Hippocampal formation (tissue), 2 donors: ENCODE results near the gene RNU6-9.

Source experiments
- DNase-seq, 2 donors: peaks; one replicate each; lab custom pipeline; 2025; lab: John Stamatoyannopoulos, UW

The RNU6-9 gene

DNA sequence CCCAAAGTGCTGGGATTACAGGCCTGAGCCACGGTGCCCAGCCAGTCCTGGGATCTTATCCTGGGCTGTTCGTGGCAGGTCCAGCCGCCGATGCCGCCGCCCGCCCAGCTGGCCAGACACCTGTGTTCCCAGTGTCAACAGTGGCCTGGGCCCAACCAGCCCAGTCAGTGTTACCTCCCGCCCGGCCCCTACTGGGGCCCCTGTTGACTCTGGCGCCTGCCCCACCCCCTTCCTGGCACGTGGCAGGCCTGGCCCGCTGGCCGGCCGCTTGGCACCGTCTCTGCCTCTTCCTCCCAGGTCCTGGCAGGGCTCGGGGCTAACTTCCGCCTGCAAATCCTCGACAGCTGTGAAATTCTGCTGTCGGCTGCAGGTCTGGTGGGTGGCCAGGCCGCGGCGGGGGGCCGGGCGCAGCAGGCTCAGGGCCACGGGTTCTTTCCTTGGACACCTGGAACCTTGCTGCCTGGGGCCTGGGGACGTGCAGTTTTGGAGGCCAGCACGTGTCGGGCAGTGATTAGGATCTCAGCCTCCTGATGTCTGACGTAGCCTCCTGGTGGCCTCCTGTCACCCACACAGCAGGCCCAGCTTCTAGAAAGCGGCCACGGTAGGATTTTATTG, 41.7 kb downstream of the RNU6-9 start:
- peak in 1 of 2 donors; percentile 56 for DNase-seq

DNA sequence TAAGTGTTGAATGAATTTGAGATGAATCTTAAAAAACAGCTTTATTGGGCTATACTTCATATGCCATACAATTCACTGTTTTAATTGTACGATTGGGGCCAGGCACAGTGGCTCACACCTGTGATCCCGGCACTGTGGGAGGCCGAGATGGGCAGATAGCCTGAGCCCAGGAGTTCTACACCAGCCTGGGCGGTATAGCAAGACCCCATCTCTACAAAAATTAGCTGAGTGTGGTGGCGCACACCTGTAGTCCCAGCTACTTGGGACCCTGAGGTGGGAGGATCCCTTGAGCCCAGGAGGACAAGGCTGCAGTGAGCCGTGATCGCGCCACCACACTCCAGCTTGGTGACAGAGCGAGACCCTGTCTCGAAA, 42.9 kb downstream of the RNU6-9 start:
- no peak for DNase-seq

DNA sequence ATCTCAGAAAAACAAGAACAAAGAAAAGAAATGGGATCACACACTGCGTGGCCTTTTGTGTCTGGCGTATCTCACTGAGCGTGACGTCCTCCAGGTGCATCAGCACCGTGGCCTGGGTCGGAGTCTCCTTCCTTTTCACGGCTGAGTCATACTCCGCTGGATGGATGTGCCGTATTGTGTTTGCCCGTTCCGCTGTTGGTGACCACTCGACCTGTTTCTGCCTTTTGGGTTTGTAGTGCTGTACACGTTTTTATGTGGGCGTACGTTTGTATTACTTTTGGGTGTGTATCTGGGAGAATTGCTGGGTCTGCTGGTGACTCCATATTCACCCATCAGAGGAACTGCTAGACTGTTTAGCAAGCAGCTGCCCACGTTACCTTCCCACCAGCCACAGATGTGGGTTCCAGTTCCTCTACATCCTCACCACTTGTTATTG, 44.0 kb downstream of the RNU6-9 start:
- DNase-seq, result no peak

DNA sequence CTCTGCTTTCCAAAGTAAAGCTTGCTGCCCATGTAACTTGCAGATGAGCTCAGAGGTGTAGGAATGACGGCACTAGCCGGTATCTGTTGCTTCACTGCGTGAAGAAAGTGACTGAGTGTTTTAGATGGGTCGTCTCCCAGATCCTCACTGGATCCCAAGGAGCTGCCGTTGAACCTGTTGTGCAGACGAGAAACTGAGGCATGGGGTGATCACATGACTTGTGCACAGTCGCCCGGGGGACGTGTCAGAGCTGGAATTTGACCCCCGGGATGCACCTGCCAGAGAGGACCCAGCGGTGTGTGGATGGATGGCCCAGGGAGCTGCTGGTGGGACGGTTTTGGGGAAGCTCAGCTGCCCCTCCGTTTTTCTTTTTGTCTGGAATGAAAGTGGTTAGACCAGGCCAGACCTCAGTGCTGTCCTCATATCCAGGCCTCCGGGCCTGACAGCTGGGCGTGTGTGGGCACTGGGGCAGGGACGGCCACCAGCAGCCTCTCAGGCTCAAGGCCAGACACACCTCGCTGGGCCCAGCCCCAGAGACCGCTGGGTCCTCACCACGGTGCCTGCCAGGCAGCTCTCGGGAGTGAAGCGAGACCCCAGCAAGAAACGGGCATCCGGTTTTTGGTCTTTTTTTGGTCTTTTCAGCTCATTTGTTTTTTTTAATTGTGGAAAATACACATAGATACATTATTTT, 45.1 kb downstream of the RNU6-9 start:
- no peak for DNase-seq

DNA sequence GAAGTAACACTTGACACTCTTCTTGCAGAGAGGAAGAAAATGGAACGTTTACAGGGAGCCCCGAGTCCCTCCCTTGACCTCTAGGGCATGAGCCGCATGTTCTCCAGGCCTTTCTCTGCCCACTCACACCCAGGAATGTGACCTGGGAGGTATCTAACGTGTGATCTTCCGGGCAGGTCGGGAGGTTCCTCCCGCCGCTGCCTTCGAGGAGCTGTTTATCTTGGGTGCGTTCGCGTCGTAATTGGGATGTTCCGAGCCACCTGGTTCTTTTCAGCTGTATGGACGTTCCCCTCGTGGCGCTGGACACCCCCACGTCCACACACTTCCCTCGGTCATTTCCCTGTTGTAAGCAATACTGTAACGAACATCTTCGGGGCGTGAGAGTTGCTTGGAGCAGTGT, 46.2 kb downstream of the RNU6-9 start:
- no peak for DNase-seq

DNA sequence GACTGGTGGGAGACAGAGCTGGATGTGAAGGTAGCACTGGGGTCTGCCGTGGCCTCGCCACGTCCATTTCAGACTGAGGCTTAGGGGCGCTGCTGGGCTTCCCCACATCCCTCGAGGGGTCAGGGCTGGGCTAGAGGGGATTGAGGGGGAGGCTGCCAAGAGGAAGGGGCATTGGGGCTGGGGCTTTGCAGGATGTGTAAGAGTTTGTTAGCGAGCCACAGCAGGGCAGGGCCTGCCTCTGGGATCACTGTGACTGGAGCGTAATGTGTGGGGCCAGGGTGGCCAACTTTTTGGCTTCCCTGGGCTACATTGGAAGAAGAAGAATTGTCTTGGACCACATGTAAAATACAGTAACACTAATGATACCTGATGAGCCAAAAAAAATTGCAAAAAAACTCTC, 46.6 kb downstream of the RNU6-9 start:
- DNase-seq, result no peak

DNA sequence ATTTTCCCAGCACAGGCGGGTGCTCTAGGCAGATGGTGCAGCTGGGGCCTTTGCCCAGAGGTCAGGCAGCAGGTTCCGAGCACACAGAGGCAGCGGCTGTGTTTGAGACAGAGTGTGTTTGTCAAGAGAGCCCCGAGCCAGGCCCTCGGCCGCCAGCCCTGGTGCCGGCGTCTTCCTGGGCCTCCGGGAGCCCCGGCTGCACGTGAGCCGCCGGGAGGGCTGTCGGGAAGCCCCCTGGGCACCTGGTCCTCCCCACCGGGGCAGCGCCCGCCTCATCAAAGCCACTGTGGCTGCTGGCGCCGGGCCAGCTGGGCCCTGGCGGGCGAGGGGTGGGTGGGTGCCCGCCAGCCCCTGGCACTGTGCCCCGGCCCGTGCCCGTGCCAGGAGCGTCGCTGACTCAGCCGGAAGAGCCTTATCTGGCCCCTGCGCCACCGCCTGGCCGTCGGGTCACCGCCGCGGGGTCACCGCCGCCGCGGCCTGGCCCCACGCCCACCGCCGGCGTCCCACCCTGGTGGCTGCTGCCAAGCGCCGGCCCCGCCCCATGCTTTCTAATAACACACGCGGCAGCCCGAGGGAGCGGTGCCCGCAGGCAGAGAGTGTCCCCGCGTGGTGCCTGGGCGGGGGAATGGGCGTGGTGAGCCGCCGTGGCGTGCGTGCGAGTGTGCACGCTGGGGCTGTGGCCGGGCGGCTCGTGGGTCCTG, 47.5 kb downstream of the RNU6-9 start:
- peak; percentile 47 to 51 for DNase-seq

DNA sequence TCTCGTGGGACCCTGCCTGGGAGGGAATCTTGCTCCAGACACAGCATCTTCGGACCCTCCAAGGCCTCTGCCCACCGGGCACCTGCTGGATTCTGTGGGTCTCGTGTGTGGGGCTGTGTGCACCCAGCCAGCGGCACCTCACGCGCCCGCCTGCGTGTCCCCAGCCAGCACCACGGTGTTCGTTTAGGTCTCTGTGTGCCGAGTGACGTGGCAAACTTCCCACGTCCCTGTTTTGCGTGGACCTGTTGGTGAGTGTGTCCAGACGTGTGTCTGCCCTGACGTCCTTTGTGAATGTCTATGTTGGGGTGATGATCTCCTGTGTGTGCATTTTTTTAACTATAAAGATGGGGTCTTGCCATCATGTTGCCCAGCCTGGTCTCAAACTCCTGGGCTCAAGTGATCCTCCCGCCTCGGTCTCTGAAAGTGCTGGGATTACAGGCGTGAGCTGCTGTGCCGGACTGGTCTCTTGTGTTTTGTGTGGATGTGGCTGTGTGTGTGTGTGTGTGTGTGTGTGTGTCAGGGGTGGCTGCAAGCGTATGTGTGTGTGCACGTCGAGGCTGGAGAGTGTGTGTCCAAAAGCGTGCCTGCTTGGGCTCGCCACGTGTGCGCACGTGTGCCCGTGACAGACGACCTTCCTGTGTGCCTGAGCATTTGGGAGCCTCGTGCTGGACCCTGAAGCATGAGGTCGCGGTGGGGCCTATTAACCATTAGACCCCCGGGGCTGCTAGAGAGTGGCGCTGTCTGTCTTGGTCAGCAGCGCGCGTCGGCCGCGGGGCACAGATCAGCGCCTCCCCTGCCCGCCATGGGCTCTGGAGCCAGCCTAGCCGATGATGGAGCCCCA, 48.2 kb downstream of the RNU6-9 start:
- DNase-seq, result no peak

DNA sequence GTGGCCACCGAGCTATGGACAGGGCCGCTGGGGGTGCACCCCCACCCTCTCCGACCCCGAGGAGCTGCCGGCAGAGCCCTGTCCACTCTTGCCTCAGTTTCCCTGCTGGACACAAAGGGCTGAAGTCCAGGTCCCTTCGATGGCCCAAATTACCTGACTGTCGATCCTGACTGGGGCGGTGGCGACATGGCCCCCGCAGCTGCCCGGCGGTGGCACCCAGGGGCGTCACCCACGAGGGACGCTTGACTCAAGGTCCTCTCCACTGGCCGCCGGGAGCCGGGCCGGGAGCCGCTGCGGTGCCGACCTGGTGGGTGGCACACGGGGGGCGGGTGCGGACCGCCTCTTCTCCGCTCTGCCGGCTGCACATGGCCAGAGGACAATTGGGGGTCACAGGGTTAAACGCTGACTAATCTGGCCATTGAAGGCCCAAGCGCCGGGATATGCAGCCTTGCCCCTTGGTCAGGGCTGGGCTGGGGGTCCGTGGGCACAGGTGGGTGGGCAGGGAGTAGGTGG, 48.9 kb downstream of the RNU6-9 start:
- DNase-seq, result no peak
